SKM-1 treated with dmso at 0.1 percent for 144 hours (cell line): ENCODE measurements around the gene WDR26.

Experiments
- DNase-seq: peaks from one replicate; lab custom pipeline; 2025; ENCODE audit not compliant: unreplicated experiment; lab: John Stamatoyannopoulos, UW

Gene WDR26

DNA sequence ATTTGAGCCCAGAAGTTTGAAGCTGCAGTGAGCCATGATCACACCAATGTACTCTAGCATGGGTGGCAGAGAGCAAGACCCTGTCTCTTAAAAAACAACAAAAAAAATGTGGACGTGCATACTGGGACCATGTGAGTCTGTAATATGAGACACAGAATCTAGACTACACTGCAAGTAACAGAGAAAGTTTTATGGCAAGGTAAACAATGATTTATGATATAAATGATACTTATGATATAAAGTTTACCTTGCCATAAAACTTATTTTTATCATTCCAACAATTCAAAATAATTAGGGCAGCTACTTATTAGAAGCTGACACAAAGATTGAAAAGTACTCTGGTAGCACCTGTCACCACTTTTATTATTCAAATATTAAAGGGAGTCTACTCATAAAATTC is 34.7 kb downstream of the WDR26 start:
- no peak for DNase-seq

DNA sequence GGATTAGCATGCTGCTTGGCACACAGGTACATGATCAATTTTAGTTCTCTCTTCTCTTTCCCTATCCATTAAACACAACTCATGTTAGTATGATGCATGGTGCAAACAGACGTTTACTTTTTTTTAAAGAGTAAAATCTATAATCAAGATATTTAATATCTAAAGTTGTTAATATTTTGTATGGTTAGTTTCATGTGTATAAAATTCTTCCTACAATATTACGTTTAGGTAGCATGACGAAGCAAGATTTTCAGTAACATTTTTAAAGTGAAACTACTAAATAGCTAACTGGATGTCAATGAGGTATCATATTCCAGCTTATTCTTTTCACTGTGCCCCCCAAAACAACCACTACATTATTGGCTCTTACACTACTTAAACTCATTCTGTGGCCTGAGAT is 41.3 kb downstream of the WDR26 start:
- no peak for DNase-seq

DNA sequence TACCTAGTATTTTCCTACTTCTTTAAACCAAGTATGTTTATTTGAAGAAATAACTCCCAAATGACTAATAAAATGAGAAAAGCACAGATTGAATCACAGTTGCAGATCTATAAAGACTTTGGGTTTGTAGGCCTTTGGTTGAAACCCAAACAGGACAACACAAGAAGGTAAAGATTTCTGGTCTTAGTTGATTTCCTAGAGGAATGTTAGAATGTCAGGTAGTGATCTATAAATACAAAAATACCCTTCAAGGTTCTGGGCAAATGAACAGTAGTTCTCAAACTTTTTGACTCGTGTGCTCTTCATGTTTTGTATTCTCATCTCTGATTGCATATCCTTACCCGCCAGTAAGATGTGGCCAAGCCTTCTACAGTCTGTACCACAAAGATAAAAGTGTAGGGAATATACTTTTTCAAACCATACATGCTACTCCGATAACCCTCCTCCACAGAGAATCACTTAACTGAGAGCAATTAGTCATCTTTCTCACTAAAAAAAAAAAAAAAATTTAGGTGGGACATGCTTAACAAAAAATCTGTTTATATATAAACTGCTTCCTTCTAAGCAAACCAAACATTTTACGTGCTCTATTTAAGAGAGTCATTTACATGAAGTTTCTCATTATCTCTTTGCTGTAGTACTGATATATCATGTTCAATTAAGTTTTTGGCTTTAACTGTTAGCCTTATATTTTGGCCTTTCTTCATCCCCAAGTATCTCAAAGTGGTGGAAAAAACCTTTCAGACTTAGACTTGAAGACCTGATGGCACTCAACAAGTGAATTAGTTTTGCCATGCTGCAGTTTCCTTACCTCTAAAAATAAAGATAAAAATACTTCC is 42.0 kb downstream of the WDR26 start:
- DNase-seq = no peak

DNA sequence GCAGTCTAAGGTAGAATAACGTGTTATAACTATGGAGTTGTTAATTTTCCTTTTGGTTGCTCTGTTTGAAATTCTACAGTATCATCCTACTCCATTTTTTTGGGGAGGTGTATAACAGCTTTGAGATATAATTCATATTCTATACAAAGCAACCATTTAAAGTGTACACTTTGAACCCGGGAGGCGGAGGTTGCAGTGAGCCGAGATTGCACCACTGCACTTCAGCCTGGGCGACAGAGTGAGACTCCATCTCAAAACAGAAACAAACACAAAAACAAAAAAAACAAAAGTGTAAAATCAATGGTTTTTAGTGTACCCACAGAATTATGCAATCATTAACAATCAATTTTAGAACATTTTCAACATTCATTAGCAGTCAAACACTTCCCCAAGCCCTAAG is 44.1 kb downstream of the WDR26 start:
- no peak for DNase-seq

DNA sequence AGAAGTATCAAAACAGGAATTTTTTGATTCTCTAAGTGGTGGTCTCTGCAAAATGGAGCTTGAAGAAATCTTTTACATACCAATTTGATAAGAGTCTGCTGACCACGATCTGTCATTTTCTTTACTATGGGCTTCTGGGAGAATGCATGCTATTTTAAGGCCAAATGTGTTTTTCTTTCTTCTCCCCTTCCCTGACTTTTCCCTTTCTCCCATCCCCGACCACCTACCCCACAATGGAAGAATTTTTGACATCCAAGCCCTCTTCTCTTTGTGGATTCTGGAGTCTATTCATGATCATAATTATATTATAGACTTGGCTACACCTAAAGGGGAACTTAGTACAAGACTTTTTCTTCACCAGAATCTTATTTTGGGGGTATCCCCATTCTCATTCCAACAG is 46.7 kb downstream of the WDR26 start:
- DNase-seq = no peak

DNA sequence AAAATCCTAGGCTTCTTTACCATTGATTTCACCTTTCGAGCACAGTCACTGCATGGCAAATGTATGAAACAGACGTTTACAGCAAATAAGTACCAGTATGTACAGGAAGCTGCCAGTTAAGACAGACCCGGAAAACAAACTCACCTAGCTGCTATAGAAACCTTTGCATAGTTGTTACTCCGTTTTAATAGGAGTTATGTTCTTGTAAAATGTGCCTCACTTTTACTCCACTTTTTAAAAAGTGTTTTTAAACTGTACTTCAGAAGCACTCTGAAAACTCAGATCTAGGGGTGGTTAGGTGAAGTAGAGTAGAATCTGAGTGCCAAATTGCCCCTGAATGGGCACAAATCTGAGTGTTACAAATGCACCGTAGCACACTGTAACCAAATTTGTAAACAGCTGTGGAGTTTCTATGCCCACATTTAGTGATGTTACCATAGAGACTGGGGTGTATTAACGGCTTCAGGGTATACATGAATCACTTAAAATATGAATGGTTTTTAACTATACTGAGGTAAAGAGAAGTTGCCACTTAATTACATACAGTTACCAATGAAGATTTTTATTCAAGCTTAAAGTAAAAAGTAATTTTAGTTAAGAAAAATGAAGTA is 47.2 kb downstream of the WDR26 start:
- no peak for DNase-seq

DNA sequence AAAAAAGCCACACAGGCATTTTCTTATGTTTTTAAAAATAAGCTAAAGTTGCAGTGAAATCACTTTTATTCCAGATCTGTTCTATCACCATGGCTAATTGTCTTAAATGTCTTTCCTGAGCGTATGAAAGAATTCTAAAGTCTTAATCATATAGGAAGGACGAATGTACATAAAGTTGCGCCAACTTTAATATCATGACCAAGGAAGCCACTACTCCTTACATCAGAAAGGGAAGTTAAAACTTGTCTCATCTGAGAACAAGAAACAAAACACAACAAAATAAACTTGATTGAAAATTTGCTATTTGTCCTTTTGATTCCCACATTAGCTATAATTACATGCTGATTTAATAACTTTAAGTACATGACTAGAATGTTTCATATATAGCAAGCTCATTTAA is 51.4 kb downstream of the WDR26 start:
- DNase-seq = no peak

DNA sequence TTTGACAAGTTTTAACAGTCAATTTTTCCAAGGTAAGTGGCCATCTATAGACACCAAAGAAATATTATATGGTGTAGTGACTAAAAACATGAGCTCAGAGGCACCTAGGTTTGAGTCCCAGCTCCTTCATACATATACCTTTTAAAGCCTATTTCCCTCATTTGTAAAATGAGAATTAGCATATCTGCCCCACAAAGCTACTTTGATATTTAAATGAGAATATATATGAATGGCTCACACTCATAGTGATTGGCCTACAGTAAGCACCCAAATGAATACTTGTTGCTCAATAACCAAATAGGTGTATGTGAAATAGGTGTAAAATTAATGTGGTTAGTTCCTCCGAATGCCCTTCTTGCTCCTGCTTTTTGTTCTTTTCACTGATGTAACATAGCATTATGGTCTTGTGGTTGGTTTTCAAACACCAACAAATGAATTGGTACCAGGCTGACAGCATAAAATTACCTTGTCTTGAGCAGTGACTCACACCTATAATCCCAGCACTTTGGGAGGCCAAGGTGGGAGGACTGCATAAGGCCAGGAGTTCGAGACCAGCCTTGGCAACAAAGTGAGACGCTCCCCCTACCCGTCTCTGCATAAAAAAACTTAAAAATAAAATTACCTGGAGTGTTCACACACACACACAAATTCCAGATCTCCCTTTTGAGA is 52.6 kb downstream of the WDR26 start:
- DNase-seq = no peak

DNA sequence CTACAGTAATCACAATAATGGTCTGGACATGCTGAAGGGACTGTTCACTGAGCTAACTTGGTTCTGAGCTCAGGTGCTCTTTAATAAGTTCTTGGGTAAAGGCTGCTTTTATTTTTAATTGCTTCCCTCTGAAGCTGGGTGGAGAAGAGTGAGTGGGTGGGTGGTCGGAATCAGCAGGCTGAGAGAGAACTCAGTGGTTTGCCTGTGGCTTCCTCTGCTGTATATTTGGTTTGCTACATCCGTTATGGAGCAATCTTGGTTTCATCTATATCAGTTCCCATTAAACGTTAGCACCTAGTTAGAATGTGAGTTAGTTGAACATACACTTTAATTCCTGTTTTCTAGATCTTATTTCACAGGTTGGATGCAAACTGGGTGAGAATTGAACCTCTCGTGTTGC is 54.6 kb downstream of the WDR26 start:
- peak; percentile 91 for DNase-seq

DNA sequence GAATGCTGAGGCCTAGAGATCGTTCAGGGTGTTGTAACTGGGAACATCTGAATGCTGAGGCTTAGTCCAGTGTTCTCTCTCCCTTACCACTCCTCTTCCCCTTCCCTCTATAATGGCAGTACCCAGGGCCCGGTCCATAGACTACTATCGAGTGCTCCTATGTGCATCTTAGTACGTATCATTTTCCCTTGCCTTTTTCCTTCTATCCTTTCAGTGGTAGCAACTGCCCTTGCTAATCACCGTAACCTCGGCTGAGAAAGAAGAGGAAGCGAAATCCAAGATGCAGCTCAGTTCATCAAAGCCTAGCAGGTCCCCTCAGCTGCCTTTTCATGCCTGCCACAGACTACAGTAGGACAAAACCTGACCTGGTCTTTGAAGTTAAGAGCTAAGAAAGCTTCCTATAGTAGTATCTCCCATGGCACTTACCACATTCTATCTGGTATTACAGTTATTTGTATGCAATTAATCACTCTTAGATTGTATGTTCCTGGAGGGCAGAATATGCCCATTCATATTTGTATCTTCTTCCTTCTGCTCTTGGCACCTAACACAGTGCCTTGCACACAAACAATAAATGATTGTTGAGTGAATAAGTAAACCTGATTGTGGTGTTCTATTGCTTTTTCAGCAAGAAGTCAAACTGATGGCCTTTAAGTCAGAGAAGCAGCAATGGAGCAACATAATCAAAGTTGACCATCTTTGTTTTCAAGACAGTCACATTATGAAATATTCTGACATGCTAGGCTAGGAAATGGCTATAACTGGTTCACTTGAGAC is 55.6 kb downstream of the WDR26 start:
- peak; percentile 65 for DNase-seq

DNA sequence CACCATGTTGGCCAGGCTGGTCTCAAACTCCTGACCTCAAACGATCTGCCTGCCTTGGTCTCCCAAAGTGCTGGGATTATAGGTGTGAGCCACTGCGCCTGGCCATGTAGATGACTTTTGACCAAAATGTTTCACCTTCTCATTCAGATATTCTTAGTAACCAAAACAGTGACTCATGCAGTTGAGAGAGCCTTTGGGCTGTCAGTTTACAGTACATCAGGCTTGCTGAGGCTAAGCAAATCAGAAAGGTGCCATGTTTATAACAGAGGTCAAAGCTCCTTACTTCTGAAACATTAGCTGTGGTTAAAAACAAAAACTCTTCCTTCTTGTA is 57.0 kb downstream of the WDR26 start:
- DNase-seq = no peak

DNA sequence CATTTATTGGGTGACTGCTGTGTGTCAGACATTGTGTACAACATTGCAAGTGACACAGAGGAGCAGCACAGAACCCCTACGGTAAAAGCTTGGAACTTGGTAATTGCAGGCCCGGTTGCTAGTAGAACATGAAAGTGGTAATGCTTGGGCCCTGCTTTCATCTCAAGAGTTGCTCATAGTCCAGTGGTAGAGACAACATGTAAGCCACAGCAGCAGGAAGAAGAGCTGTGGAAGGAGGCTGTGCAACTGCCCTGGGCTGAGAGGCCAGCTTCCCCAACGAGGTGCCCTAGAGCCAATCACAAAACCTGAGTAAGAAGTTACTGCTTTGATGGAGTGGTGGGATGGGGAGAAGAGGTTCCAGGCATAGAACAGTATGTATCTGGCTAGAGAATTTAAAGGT is 59.5 kb downstream of the WDR26 start:
- DNase-seq = no peak

DNA sequence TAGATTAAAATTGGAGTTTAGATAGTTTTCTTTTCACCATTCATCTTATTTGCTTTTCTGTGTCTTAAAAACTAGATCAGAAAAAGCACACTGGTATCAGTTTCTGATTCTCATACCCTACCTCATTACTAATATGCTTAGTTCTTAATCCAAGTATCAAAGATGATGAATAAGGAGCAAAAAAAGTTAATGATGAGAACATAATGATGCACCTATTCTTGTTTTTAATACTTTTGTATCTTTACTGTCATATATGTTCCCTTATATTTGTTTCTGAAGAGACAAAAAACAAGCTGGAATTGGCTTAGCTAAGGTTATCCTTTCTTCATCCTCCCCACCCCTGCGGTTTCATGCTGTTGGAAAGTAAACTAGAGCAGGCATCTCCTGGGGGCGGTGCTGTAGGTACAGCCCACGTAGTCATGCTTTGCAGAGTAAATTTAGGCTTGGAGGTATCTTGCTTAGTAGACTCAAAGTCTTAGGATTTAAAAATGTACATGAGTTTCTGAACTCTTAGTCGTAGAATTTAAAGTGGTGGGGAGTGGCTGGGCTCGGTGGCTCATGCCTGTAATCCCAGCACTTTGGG is 61.5 kb downstream of the WDR26 start:
- no peak for DNase-seq

DNA sequence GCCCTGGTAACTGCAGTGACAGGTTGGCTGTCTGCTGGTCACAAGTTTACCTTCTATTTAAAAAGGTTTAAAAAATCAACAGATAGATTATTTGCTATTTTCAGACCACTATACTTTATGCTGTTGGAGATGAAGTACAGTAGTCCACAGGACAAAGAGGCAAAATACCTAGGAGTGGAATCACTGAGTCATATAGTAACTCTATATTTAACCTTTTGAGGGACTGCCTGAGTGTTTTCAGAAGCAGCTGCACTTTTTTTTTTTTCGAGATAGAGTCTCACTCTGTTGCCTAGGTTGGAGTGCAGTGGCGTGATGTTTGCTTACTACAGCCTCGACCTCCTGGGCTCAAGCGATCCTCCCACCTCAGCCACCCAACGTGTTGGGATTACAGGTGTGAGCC is 66.2 kb downstream of the WDR26 start:
- no peak for DNase-seq

DNA sequence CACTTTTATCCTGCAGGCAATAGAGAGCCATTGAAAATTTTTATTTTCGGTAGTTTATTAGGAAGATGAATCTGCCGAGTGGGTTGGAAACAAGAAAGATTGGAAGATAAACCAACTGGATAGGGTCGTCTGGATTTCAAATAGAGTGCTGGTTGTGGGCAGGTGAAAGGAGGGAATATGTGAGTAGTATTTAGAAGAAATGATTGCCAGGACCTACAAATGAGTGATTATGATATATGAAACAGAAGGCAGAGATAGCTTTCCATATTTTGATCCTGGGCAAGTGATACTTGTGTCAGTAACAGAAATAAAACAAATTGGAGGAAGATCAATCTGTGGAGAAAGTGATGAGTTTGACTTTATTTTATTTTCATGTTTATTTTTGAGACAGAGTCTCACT is 75.4 kb downstream of the WDR26 start:
- DNase-seq = no peak

DNA sequence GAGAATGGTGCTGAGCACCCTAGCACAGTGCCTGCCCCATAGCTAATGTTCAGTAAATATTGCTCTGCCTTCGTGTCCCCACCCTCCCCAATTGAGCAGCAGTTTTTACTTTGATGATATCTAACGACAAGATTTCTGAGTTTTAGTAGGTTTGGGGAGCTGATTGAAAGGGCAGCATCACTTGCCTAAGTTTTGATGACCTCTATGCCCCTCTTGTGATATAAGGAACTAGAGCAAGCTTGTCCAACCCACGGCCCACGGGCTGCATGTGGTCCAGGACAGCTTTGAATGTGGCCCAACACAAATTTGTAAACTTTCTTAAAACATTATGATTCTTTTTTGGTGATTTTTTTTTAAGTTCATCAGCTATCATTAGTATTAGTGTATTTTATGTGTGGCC is 76.4 kb downstream of the WDR26 start:
- no peak for DNase-seq

DNA sequence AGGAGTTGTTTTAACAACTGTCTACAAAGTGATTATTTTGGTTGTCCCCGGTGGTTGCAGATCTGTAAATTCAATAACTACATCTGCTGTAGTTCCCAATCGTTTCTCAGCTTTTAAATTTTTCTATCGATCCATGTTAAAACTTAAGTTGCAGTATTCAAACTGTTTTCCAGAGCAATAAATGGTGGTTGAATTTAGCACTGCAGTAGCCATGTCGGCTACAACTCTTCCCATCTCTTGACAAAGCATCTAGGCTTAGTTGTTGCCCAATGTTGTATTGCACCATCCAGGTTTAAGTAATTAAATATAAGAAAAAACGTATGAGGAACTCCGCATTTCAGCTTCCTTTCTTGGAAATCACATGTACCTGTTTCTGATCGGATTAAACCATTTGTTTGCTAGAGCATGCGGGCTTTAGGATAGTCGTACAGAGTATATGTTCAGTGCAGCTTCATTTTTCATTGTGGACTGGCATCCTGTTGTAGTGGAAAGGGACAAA is 76.9 kb downstream of the WDR26 start:
- peak; percentile 90 for DNase-seq

DNA sequence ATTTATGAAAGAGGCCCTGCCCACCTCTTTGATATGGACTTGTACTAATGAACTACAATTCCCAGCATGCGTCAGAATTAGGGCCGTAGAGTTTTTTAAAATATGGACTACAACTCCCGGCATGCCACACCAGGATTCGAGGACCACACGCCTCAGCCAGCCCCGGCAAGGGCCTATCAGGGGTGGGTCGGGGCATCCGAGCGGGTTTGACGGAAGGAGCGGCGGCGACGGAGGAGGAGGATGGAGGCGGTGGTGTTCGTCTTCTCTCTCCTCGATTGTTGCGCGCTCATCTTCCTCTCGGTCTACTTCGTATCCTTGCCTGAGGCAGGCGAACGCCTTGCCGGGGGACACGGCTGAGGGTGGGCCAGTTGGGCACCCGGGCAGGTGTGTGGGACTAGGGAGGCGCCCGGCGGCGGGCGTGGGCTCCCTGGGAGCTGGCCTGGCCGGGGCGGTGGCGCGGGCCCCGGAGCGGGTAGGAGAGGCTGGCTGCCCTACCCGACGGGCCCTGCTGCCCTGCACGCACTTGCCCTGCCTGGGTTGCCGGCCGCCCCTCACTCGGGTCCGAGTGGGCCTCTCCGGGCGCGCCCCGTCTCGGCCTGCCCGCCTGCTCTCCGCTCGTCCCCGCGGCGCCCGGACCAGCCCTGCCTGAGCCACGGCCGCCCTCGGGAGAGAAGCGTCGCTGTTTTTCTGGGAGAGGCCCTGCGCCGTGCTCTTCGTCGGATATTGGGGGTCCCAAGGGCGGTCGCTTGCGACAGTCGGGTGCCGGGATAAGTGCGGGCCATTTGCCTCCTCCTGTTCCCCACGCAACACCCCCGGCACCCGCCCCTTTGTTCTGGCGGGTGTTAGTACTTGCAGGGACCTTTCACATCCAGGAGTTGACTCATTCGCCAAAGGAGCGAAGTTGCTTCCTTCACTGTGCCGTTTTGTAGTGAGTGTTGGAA is 77.6 kb downstream of the WDR26 start, which contains the start of gene CNIH4:
CNIH4 (plus strand) TSS at position 195 of the 941 bp plus-strand sequence; CDS start at position 241, 46 bp downstream.
- peak; percentile 99 for DNase-seq

DNA sequence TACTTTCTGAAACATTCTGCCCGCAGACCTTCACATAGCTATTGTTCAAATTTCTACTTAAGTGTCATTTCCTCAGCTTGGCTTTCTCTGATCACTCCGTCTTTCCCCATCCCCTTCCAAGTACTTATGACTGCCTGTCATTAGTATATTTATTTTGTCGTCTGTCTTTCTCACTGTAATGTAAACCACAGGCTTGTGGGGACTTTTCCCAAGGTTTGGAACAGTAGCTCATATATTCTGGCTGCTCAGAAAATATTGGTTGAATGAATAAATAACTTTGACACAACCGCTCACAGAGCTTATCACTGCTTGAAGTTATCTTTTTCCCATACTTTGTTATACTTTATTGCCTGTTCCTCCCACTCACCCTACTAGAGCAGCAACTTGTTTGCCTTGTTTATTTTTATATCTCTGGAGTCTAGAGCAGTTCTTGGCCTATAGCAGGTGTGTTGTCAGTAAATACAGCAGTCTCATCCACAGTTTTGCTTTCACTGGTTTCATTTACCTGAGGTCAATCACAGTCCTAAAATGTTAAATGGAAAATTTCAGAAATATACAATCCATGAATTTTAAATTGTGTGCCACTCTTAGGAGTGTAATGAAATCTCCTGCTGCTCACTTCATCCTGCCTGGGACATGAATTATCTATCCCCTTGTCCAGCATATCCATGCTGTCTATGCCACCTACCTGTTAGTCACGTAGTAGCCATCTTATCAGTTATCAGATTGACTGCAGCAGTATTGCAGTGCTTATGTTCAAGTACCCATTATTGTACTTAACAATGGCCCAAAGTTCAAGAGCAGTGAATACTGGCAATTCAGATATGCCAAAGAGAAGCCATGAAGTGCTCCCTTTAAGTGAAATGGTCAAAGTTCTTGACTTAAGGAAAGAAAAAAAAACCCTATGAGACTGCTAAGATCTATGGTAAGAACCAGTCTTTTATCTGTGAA is 80.3 kb downstream of the WDR26 start:
- DNase-seq = no peak
